Iris pigment epithelial cell (primary cell): ENCODE data around the gene NUB1.

ENCODE experiments used
- DNase-seq: peaks from one replicate; pipeline ENCODE4 v3.0.0-alpha.2; 2011; ENCODE audit warnings: low read depth

NUB1 gene

DNA sequence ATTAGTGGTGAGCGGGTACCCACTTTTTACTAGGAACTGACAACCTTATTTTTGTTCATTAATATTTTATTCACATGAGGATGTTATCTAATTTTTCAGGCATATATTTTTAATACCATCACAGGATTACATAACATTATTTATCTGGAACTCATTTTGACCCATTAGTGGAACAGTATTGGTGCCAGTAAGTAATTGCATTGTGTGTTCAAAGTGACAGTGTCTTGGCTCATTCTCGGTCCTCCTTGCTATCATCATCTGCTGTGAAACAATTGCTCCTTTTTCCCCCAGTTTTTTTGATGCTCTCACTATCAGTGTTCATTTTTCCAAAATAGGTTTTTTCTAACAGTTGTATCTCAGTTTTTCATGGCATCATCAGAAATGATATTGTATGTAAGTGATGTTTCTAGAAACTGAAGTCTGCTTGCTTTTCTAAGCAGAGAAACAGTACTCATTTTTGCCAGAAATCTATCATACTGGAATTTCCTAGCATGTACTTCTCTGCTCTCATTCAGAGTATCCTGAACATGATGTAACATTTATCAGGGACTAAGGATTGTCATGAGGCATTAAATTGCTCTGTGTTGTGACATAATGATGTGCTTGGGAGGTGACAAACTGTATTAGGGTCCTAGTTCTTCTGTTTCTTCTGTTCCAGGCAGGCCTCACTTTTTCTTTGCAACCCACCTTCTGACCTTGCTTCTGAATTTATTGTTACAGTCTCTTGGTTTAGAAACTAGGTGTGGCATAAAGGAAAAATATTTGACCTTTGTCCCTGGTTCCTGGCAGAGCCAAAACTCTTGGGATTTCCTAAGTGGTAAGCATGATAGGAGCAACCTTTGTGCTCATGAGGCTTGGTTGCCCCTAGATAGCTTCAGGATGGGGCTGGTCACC lies 4.2 kb downstream of the NUB1 start:
- no peak for DNase-seq

DNA sequence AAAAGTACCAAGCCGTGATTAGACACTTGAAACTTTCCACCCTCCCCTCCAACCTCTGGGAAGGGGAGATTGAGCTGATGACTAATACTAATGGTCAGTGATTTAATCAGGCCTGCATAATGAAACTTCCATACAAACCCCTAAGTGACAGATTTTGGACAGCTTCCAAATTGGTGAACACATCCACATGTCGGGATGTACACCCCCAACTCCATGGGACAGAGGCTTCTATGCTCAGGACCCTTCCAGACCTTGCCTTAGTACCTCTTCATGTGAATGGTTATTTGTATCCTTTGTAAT lies 4.8 kb downstream of the NUB1 start:
- no peak for DNase-seq

DNA sequence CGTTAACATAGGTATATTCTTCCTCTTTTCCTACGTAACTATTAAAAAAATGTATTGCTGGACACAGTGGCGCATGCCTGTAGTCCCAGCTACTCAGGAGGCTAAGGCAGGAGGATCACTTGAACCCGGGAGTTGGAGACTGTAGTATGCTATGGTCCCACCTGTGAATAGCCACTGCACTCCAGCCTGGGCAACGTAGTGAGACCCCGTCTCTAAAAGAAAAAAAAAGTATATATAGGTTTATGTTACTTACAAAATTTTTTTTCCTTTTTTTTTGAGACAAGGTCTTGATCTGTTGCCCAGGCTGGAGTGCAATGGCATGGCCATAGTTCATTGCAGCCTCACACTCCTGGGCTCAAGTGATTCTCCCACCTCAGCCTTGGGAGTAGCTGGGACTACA lies 5.6 kb downstream of the NUB1 start:
- no peak for DNase-seq

DNA sequence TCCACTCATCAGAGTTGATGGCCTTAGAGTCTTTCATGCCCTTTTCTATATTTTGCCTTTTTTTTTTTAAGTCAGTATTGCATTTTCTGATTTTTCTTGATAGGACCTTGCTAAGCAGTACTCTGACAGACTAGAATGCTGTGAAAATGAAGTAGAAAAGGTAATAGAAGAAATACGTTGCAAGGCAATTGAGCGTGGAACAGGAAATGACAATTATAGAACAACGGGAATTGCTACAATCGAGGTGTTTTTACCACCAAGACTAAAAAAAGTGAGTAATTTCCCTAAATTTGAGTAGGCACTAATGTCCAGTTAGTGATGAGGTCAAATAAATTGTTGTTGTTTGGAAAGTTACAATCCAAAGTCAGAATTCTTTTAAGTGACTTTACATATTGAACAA lies 7.4 kb downstream of the NUB1 start:
- DNase-seq, result no peak

DNA sequence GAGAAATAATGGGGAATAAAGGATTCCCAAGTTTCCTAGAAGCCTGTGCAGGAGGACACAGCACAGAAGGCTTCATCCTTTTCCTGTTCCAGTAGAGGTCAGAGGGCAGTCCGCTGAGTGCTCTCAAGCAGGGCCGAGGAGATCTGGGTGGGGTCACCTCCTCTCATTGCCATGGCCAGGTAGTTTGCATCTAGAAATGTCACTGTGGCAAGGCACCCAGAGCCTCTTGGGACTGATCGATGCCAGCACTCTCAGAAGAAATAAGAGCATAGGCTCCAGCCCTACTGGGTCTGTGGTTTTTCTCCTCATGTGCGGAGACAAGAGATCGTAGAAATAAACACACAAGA lies 7.9 kb downstream of the NUB1 start:
- DNase-seq, result no peak

DNA sequence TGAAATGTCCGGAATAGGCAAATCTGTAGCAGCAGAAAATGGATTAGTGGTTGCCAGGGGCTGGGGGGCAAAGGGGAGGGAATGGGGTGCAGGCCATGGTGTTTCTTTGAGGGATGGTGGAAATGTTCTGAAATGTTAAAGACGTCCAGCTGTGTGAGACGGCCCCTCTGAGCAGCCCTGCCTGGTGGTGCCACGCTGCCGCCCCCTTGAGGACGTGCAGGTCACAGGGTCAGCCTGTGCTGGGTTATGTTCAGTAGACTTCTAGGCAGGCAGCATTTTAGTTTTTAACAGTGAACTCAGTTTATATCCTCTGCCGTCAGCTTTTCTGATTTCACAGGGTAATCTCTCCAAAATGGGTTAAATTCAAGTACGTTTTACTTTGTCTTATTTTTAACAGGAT lies 9.4 kb downstream of the NUB1 start:
- no peak for DNase-seq

DNA sequence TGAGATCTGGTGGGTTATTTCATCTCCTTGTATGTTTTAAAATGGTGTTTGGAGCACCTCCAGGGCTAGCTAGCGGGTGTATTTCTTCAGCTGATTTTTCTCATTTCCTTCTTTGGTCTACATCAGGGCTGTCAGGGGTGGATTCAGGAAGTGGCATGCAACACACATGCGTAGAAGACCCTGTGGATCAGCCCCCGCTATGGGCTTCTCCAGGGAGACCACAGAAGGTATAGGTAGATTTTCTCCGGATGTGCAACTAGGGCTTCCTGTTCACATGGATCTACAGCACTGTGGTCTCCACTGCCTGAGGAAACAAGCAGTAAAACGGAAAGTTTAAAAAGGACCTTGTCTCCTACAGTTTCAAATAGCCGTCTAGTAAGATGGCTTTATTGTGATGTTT lies 10.4 kb downstream of the NUB1 start:
- DNase-seq, result no peak

DNA sequence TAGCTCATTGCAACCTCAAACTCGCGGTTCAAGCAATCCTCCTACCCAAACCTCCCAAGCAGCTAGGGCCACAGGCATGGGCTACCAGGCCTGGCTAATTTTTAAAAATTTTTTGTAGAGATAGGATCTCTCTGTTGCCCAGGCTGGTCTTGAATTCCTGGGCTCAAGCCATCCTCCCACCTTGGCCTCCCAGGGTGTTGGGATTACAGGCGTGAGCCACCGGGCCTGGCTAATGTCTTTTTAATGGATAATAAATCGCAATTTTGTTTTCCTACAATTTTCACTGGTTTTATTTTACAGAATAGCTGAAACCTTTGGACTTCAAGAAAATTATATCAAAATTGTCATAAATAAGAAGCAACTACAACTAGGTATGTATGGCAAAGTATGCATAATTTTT lies 10.9 kb downstream of the NUB1 start:
- DNase-seq, result no peak

DNA sequence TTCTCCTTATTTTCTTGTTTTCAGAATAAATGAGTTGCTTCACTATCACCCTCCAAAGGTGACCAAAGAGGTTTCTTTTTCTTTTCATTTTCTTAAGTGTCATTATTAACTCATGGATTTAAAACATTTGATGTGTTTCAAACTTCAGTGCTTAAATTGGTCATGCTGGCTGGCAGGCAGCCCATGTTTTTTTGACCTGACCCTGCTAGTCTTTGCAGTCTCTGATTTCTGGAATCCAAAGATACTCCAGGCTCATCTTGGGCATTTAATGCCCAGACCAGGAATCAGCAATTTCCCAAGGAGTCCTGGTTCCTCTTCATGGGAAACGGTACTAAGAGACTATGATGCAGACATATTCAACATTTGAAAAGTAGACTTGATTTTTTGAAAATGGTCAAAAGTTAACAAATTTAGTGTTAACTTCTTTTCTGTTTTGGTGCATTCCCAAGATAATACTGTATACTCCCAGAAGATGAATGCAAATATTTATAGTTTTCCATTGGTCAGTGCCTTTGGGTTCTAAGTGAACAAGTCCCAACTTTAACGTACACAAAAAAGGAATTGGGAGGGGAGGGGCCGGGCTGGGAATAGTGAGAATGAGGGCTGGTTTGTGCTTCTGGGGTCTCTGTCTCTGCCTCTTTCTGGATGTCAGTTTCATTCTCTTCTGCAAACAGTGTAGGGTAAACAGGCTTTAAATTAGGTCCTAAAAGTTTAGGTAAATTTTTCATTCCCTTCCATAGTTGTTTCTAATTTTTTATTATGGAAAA lies 19.8 kb downstream of the NUB1 start:
- DNase-seq, result peak; percentile 59

DNA sequence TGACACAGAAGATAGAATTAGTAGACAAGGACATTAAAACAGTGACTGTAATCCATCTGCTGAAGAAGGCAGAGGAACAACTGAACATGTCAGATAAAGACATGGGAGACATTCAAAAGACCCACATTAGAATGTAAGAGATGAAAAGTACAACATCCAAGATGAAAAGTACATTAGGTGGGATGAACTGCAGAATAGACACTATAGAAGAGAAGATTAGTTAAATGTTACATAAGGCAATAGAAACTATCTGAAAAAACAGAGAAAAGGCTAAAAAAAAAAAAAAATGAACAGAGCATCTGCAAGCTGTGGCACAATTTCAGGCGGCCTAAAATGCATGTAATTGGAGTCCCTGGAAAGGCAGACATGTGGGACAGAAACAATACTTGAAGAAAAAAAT lies 21.6 kb downstream of the NUB1 start:
- DNase-seq, result no peak

DNA sequence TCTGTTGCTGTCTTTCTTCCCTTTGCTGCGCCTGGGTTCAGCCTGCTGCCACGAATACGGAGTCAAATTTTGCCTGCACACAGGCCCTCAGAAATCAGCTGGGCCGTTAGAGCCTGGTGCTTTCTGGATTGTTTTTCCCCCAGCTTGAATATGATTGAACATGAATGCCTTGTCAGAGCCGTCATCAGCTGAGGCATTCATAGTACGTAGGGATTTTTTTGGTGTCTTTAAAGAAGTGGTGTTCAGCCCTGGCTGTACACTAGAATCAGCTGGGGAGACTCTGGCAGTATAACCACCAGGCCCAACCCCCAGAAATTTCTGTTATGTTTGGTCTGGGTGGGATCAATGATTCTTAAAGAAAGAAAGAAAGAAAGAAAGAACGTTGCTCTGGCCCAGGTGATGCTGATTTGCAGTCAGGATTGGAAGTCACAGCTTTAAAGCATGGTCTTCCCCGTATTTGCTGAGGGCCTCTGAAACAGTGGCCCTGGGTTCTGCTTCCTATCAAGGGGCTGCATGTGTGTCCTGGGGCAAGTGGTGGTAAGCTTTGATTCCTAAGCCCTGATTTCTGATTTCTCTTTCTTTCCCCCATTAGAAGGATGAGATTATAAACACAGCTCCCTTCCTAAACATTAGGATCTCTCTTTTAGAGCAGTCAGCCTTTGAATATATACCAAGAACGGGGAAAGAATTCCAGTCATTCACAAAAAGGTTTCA lies 24.7 kb downstream of the NUB1 start:
- DNase-seq, result peak; percentile 44

DNA sequence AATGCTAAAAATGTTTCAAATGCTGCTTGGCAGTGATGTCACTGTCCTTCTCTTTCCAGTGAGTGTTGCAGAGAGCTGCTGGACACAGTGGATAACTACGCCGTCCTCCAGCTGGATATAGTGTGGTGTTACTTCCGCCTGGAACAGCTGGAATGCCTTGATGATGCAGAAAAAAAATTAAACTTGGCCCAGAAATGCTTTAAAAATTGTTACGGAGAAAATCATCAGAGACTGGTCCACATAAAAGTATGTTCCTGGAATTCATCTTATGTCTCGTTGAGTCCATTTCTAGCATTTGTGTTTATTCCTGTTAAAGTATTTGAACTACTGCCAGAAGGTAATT lies 25.2 kb downstream of the NUB1 start:
- peak; percentile 39 for DNase-seq

DNA sequence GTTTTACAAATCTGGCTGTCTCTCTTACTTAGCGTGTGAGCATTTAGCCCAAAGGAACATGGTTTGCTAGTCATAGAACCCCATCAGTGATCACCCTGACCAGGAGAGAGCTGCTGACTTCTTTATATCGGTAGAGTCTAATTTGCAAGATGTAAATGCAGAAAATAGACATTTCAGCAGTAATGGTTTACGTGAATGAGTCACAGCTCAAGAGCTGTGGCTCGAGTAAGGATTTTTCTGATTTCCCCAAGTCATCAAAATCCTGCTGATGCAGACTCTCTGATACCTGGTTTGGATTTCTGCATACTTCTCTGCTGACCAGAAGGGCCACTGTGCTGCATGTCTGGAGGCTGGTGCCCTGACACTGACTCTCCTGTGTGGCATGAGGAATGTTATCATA lies 25.7 kb downstream of the NUB1 start:
- DNase-seq, result peak; percentile 44

DNA sequence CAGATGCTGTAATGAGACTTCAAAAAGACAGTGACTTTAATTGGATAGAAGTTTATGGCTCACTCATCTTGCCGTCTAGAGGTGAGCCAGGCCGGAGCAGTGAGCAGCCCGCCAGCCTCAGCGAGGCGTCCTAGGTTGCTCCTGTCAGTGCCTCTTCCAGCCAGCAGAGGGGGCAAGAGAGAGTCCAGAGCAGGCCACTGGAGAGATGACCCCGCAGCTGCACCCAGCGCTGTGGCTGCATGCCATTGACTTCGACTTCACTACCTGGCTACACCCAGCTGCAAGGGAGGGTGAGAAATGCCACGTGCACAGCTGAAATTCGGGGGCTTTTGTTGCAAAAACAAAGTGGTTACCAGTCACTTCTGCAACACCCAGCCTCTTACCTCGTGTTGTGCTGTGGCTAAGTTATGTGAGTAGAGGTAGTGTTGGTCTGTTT lies 26.5 kb downstream of the NUB1 start:
- peak; percentile 70 for DNase-seq

DNA sequence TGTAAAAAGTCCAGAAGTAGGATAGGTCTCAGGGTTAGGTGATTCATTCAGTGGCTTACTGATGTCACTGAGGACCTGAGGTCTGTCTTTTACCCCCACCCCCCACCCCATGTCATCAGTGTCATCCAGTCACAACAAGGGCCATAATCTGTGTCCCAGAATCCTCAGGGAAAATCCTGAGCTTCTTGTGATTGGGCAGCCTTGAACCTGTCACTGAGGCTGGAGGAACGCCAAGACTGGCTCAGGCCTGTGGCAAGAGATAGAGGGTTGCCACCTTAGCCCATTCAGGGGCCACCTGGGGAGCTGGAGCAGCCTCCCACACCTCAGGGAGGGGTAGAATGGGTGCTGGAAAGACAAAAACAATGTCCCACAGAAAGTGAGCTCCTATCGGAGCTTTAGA lies 29.7 kb downstream of the NUB1 start:
- no peak for DNase-seq

DNA sequence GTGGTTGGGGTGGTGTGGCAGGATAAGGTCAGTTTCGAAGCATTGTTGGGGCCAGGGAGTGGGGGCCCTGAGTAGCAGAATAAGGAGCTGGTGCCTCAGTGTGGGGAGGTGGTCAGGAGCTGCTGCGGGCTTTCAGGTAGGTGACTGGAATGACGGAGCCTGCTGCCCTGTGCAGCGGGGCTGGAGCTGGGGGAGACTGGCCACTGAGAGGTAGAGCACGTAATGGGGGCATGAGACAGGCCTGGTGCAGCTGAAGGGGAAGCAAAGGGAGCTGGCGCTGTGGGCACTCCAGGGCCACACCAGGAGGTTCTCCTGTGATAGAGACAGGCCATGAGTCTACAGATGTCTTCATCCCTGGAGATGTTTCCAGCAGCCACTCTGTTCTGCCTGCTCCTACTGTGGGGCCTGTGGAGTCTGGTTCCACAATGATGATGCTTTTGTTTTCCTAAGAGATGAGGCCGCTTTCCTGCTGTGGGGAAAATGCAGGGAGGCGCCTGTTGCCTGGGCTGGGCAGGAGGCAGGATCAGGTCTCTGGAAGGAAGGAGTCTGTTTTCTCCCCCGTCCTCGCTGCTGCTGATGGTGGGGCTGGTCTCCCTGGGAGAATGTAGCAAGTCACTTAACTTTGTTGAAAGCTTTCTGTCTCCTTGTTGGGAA lies 31.1 kb downstream of the NUB1 start:
- DNase-seq, result no peak

DNA sequence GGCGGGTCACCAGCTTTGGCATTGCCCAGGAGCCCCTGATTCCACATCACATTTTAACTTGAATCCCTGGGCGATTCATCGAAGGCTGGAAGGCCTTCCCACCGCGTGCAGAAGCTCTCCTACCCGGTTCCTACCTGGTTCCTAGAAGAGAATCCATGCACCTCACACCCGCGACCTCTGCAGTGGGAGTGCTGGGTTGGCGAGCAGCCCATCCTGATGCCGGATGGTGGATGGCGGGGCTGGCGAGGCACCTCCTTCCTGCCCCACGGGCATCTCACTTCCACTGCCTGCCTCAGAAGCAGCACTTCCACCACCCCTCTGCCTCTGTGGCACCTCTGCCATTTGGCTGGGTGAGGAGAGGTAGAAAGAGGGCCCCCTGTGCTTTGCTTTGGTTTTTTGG lies 32.0 kb downstream of the NUB1 start:
- no peak for DNase-seq

DNA sequence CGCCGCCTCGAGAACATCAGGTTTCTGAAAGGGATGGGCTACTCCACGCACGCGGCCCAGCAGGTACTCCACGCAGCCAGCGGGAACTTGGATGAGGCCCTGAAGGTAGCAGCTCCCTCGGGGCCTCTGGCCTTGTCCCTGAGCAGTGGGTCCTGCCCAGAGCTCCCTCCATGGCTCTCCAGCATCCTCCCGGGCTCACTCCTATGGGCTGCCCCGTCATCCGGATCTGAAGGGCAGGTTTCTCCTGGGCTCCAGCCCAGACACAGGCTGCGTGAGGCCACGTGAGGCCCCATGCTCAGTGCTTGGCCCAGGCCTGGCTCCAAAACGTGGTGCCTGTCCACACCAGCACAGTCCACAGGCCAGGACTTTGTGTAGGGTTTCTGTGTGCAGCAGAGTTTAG lies 32.5 kb downstream of the NUB1 start:
- no peak for DNase-seq

DNA sequence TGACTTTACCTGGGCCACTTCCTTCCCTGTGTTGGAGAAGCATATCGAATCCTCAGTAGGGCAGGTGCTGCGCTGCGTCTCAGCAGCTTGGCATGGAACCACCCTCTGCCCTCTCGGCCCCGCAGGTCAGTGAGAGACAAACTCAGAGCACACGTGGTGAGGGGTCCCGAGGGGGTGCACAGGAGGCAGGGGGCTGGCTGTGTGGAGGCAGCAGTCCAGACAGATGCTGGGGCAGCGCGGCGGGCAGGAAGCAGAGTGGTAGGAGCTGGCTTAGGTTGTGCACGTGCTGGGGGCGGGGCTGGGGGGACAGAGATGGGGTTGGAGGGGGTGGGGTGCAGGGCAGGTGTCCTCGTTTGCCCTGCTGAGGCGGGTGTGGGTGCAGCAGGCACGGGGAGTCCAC lies 33.1 kb downstream of the NUB1 start:
- DNase-seq, result no peak

DNA sequence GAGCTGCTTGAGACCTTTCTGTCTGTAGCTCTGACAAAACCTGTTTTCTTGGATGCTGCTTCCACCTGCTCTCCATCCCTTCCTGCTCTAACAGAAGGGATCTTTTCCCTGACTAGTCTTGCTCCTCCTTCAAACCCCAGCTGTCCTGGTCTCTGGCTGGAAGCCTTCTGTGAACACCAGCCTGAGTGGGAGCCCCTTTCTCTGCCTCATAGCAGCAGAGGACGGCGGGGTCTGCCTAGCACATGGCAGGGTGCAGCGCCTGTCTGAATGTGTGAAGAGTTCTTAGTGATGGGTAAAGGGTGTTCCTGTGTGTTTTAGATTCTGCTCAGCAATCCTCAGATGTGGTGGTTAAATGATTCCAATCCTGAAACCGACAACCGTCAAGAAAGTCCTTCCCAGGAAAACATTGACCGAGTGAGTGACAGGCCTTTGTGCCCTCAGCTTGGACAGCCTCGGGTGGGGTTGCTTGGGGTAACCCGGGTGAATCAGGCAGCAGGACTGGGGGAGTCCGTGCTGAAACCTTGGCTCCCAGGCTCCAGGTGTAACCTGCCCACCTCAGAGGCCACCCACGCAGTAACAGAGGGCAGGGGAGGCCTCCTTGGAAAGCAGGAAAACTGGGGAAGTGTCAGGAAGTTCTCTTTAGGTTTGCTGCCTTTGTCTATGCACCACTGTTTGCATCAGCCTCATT lies 34.1 kb downstream of the NUB1 start:
- DNase-seq, result no peak

DNA sequence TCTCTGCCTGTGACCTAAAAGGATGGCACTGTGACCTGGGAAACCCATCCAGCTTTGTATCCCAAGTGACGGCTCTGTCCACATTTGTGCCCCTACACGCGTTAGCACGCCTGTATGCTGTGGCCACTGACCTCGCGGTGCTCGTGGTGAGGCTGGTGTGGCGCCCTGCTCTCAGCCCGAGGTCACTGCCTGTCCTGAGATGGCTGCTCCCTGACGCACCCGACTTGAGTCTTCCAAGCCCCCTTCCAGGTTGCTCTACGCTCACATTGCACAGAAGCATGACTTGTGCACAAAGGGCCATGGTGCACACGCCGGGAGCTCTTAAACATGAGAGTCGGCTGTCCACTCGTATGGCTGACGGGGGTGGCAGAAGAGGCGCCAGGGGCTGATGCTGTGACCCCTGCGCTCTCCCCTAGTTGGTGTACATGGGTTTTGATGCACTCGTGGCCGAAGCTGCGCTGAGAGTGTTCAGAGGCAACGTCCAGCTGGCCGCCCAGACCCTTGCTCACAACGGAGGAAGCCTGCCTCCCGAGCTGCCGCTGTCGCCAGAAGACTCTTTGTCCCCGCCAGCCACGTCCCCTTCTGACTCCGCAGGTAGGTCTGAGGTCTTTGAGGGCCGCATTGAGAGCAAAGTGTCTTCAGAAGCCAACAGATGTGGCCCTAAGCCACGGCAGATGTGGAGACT lies 34.7 kb downstream of the NUB1 start:
- DNase-seq, result no peak

DNA sequence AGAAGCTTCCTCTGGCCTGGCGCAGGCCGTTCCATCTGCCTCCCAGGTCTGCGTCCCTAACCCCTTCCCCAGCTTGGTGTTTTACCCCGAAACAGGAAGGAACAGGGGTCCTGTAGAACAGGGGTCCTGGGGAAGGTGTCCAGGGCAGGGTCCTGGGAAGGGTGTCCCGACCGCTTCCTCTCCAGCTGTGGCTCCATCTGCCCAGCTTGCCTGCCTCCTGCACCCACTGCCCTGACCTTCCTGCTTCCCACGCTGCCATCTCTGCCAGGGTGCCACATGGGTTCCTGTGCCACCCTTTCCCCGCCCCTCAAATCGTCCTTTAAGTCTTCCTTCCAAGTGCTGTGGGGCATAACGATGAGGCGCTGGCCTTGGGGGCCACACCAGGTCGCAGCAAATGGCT lies 35.8 kb downstream of the NUB1 start:
- DNase-seq, result no peak
